HG03045 (cell line): Measurements from ENCODE around the gene TMEM207.
"Not testable (repeated sequence)": the region's sequence is repeated elsewhere in the genome, so short reads cannot be mapped to it uniquely, and the experiment has no call there.

Experiments
- ATAC-seq: cut with Tn5 transposase; IDR thresholded peaks from one replicate; pipeline ENCODE4 v1.9.1; 2021; ENCODE audit warnings: mild to moderate bottlenecking, moderate library complexity; ENCODE audit not compliant: unreplicated experiment

The TMEM207 gene

GRCh38 chr3:190449801-190450200, at the start of gene TMEM207:
TMEM207 (minus strand) TSS chr3:190449901; CDS start chr3:190449809, 92 bp downstream.
- ATAC-seq = no peak

GRCh38 chr3:190499122-190499521, 49.4 kb upstream of the TMEM207 start:
- no peak for ATAC-seq

- no peak for ATAC-seq
Observed at GRCh38 chr3:190498293-190498692, 48.6 kb upstream of the TMEM207 start.

GRCh38 chr3:190497811-190498210, 48.1 kb upstream of the TMEM207 start:
- ATAC-seq = no peak

GRCh38 chr3:190496859-190497258, 47.2 kb upstream of the TMEM207 start:
- no peak for ATAC-seq

GRCh38 chr3:190495796-190496195, 46.1 kb upstream of the TMEM207 start:
- no peak for ATAC-seq

GRCh38 chr3:190495354-190495753, 45.7 kb upstream of the TMEM207 start:
- ATAC-seq = no peak

GRCh38 chr3:190494907-190495306, 45.2 kb upstream of the TMEM207 start:
- no peak for ATAC-seq

GRCh38 chr3:190492966-190493365, 43.3 kb upstream of the TMEM207 start:
- ATAC-seq = no peak

- no peak for ATAC-seq
Observed at GRCh38 chr3:190492129-190492528, 42.4 kb upstream of the TMEM207 start.

- ATAC-seq = no peak
Observed at GRCh38 chr3:190491533-190492054, 41.9 kb upstream of the TMEM207 start.

- ATAC-seq = no peak
Observed at GRCh38 chr3:190486908-190487607, 37.4 kb upstream of the TMEM207 start.

- ATAC-seq = no peak
Observed at GRCh38 chr3:190486533-190486864, 36.8 kb upstream of the TMEM207 start.

- no peak for ATAC-seq
Observed at GRCh38 chr3:190485830-190486532, 36.3 kb upstream of the TMEM207 start.

- ATAC-seq = no peak
Observed at GRCh38 chr3:190481779-190482178, 32.1 kb upstream of the TMEM207 start.

GRCh38 chr3:190473261-190473660, 23.6 kb upstream of the TMEM207 start:
- not testable (repeated sequence) for ATAC-seq

- no peak for ATAC-seq
Observed at GRCh38 chr3:190467922-190468321, 18.2 kb upstream of the TMEM207 start.

GRCh38 chr3:190458040-190458439, 8.3 kb upstream of the TMEM207 start:
- no peak for ATAC-seq

- ATAC-seq = no peak
Observed at GRCh38 chr3:190456770-190457169, 7.1 kb upstream of the TMEM207 start.

- ATAC-seq = no peak
Observed at GRCh38 chr3:190455828-190456227, 6.1 kb upstream of the TMEM207 start.

- ATAC-seq = no peak
Observed at GRCh38 chr3:190448256-190448655, 1.4 kb downstream of the TMEM207 start.

GRCh38 chr3:190446573-190447279, 3.0 kb downstream of the TMEM207 start:
- no peak for ATAC-seq
